Gastrocnemius medialis (tissue), 4 donors: ENCODE measurements around the gene KAT14. TPM values are rescaled to one million over a fixed set of nuclear protein-coding genes. Genes with fewer than 3 reads are reported as not detected.
"Not testable (repeated sequence)": the region's sequence is repeated elsewhere in the genome, so short reads cannot be mapped to it uniquely, and the experiment has no call there.

Experiments
- ATAC-seq, 2 donors: fragments of 150-250 bp; one replicate each; pipeline ENCODE4 v1.9.1; 2016
- DNase-seq, 2 donors: peaks; one replicate each; pipeline ENCODE4 v3.0.0-alpha.2; 2019
- H3K27ac ChIP-seq, 4 donors: fragments of 200-600 bp; sonication (generic); 1 replicate in 1 of 4; 2 replicates in 3 of 4; pipeline ENCODE4 v1.5.1; 2016 to 2018; ENCODE audit warnings: mild to moderate bottlenecking in 2 of 4, moderate library complexity in 1 of 4
- H3K27me3 ChIP-seq, 3 donors: fragments of 200-600 bp; sonication (generic) in 2 of 3; 1 replicate in 1 of 3; 2 replicates in 2 of 3; pipeline versions ENCODE4 v1.5.1 to v1.6.0; 2016 to 2019; ENCODE audit warnings: mild to moderate bottlenecking in 1 of 3, moderate library complexity in 1 of 3
- H3K36me3 ChIP-seq, 2 donors: fragments of 200-600 bp; sonication (generic) in 1 of 2; one replicate each; pipeline ENCODE4 v1.5.1; 2017 to 2018
- H3K4me1 ChIP-seq, 2 donors: fragments of 200-600 bp; sonication (generic) in 1 of 2; one replicate each; pipeline ENCODE4 v1.5.1; 2016 to 2017; ENCODE audit warnings: mild to moderate bottlenecking in 2 of 2
- H3K4me3 ChIP-seq, 4 donors: fragments of 200-600 bp; sonication (generic) in 3 of 4; 1 replicate in 1 of 4; 2 replicates in 3 of 4; pipeline ENCODE4 v1.5.1; 2016 to 2019; ENCODE audit warnings: mild to moderate bottlenecking in 2 of 4
- H3K9me3 ChIP-seq, 3 donors: fragments of 200-600 bp; sonication (generic) in 2 of 3; 1 replicate in 1 of 3; 2 replicates in 2 of 3; pipeline ENCODE4 v1.5.1; 2016 to 2019
- CTCF ChIP-seq, 5 experiments: fragments of 450-650 bp in 3 of 5; fragments of 200-600 bp in 2 of 5; sonication (generic) in 2 of 5; IDR thresholded peaks in 4 of 5; conservative IDR thresholded peaks in 1 of 5; 1 replicate in 4 of 5; 2 replicates in 1 of 5; pipeline ENCODE4 v1.5.1; 2016 to 2019; ENCODE audit warnings: antibody characterized with exemption in 5 of 5, mild to moderate bottlenecking in 3 of 5, moderate library complexity in 3 of 5
- POLR2A ChIP-seq, 2 donors: fragments of 450-650 bp; IDR thresholded peaks; one replicate each; pipeline ENCODE4 v1.6.1; 2017; ENCODE audit warnings: antibody characterized with exemption in 2 of 2, mild to moderate bottlenecking in 2 of 2, moderate library complexity in 2 of 2
- in situ Hi-C, 4 donors: fragments of 200-750 bp; cut with MboI; loops; one replicate each; pipeline versions ENCODE4 v1.15.0 to v1.8.0; 2017; ENCODE audit warnings: low sequenced_read_pairs in 4 of 4
- intact Hi-C: fragments of 100-400 bp; cut with DNase I; formaldehyde crosslinking; loops from one replicate; pipeline ENCODE4 v1.15.1; 2023; ENCODE audit warnings: low total_unique reads
- total RNA-seq, 4 donors: library from RNA; depleted of rRNA; stranded (reverse); fragments of >200 nt; gene quantifications; one replicate each; pipeline versions ENCODE4 v1.1.0 to v1.2.3, GENCODE V29; 2016

Gene KAT14
- total RNA-seq, 4 donors from 2014 or later: 12.6 to 29.7 (median 19.8) TPM

- Histone ChIP-seq H3K27me3 (no peaks in the 10 kb centered on the region), H3K4me1 (peaks cover 1 to 3% of the 10 kb centered on the region in 2 donors), H3K4me3 (no peak overlapping the region), H3K36me3 (peaks cover 0 to 6% of the 10 kb centered on the region in 2 donors), H3K27ac (no peak overlapping the region), H3K9me3 (no peaks in the 10 kb centered on the region)
- TF ChIP-seq CTCF (IDR thresholded peaks at IDR 0.05 in 4 of 5, conservative IDR thresholded peaks at IDR 0.05 in 1 of 5) (no peak), POLR2A (IDR thresholded peaks at IDR 0.05) (no peak)
- ATAC-seq (no peak), DNase-seq (no peak)
- intact Hi-C loops: no loop called here
- in situ Hi-C loops: loop anchor here in 1 of 4 donors (25.0 kb wide), 1 partner anchor 113 kb away; the partner anchor contains the start of gene OVOL2
These were observed 37.4 kb downstream of the KAT14 start for GRCh38 chr20:18174906-18175683.

DNA sequence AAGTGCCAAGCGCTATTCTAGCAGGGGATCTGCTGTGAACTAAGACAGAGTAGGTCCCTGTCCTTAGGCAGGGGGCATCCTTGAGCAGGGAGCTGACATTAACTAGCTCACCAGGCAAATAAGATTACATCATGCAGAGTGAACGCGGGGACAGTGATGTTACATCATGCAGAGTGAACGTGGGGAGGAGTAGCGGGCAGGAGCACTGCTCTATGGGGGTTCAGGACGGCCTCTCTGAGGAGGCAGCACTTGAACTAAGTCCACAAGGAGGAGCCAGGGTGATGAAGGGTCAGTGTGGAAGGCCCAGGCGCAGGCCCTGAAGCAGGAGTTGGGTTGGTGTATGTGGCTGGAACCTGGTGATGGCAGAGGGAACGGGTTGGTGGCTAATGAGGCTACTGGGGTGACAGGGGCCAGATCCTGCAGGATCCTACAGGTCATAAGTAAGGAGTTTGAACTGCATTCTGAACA, 38.7 kb downstream of the KAT14 start:
- Histone ChIP-seq H3K4me1 (peaks cover 0 to 3% of the 10 kb centered on the region in 2 donors), H3K4me3 (no peak overlapping the region), H3K27me3 (no peaks in the 10 kb centered on the region), H3K36me3 (peaks cover 0 to 6% of the 10 kb centered on the region in 2 donors), H3K27ac (no peak overlapping the region), H3K9me3 (no peaks in the 10 kb centered on the region)
- intact Hi-C loops (no loop called here), in situ Hi-C loops (no loop called here)
- no peak for TF ChIP-seq POLR2A (IDR thresholded peaks at IDR 0.05)
- TF ChIP-seq CTCF (IDR thresholded peaks at IDR 0.05 in 4 of 5, conservative IDR thresholded peaks at IDR 0.05 in 1 of 5): no peak
- DNase-seq: no peak
- no peak for ATAC-seq

GRCh38 chr20:18180366-18180765, 42.7 kb downstream of the KAT14 start:
- H3K27me3 ChIP-seq, ATAC-seq, H3K27ac ChIP-seq, DNase-seq, in situ Hi-C loops, H3K4me1 ChIP-seq, intact Hi-C loops, H3K4me3 ChIP-seq, H3K9me3 ChIP-seq: not testable (repeated sequence)
- peaks cover 0 to 41% of the 10 kb centered on the region in 2 donors for H3K36me3 ChIP-seq

DNA sequence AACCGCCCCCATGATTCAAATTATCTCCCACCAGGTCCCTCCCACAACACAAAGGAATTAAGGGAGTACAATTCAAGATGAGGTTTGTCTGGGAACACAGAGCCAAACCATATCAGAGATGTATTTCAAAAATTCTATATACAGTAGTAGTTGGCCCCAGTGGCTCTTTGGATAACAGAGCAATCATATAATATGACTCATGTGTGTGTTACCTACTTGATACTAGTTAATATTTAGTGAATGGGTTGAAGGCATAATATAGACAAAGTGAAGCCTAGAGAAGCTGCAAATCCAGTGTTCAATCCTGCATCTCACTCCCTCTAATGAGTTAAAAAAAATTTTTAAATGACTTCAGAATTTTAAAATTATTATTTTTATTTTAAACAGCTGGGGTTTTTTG, 43.2 kb downstream of the KAT14 start:
- H3K9me3 ChIP-seq: no peaks in the 10 kb centered on the region
- no peak for DNase-seq
- no peaks in the 10 kb centered on the region for H3K4me1 ChIP-seq
- H3K27me3 ChIP-seq: no peaks in the 10 kb centered on the region
- TF ChIP-seq CTCF (IDR thresholded peaks at IDR 0.05 in 4 of 5, conservative IDR thresholded peaks at IDR 0.05 in 1 of 5) (no peak), POLR2A (IDR thresholded peaks at IDR 0.05) (no peak)
- in situ Hi-C loops (no loop called here), intact Hi-C loops (no loop called here)
- H3K36me3 ChIP-seq: peaks cover 0 to 45% of the 10 kb centered on the region in 2 donors
- no peak overlapping the region for H3K4me3 ChIP-seq
- no peak for ATAC-seq
- H3K27ac ChIP-seq: no peak overlapping the region

DNA sequence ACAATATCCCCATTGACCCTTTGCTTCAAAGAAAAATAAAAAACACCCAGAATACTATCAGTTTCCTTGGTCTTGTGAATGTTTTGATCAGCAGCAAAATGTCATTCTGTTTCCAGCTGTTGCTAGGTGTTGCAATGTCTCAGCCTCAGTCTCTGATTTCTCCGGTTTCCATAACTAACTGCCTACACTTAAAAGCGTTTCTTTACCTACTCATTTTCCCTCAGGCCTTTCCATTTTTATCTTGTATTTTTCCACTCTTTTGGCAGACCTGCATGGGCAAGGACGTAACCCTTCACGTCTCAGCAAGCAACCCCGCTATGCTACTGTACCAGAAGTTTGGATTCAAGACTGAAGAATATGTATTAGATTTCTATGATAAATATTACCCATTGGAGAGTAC, 49.4 kb downstream of the KAT14 start:
- Histone ChIP-seq H3K27ac (no peak overlapping the region), H3K9me3 (no peaks in the 10 kb centered on the region), H3K4me1 (no peaks in the 10 kb centered on the region), H3K4me3 (no peak overlapping the region), H3K27me3 (no peaks in the 10 kb centered on the region), H3K36me3 (peaks cover 0 to 55% of the 10 kb centered on the region in 2 donors)
- intact Hi-C loops: no loop called here
- ATAC-seq (no peak), DNase-seq (no peak)
- in situ Hi-C loops: no loop called here
- no peak for TF ChIP-seq POLR2A (IDR thresholded peaks at IDR 0.05)
- no peak for TF ChIP-seq CTCF (IDR thresholded peaks at IDR 0.05 in 4 of 5, conservative IDR thresholded peaks at IDR 0.05 in 1 of 5)
